Activated naive CD8-positive, alpha-beta T cell treated with anti-CD3 and anti-CD28 coated beads, Interleukin-2, amount 10 ng/mL, durations not matched to agents 7 days and 5 days (primary cell): ENCODE results near the gene S100A13. TPM values are rescaled to one million over a fixed set of nuclear protein-coding genes. Genes with fewer than 3 reads are reported as not detected.

Experiments
- ATAC-seq: fragments of 150-1000 bp; cut with Tn5 transposase; one replicate; pipeline ENCODE4 v1.10.0; 2021; ENCODE audit warnings: low read depth, moderate library complexity
- POLR2A ChIA-PET: fragments of 350-600 bp; sonication (Branson Sonifier 250); formaldehyde crosslinking; loops from one replicate; lab custom pipeline; 2021; ENCODE audit warnings: antibody characterized with exemption; lab: Charles Lee
- DNase-seq: peaks from one replicate; pipeline ENCODE4 v3.0.0; 2021
- H3K27ac Mint-ChIP-seq: one replicate; pipeline ENCODE4 v1.8.0; 2022; ENCODE audit warnings: mild to moderate bottlenecking, mixed read lengths
- H3K27me3 Mint-ChIP-seq: one replicate; pipeline ENCODE4 v1.8.0; 2022; ENCODE audit warnings: mild to moderate bottlenecking, moderate library complexity, mixed read lengths
- H3K36me3 Mint-ChIP-seq: one replicate; pipeline ENCODE4 v1.8.0; 2021; ENCODE audit warnings: mild to moderate bottlenecking, mixed read lengths
- H3K4me1 Mint-ChIP-seq: one replicate; pipeline ENCODE4 v1.8.0; 2021; ENCODE audit warnings: mixed read lengths
- H3K4me3 Mint-ChIP-seq: one replicate; pipeline ENCODE4 v1.8.0; 2022; ENCODE audit warnings: mild to moderate bottlenecking, moderate library complexity, mixed read lengths
- H3K9me3 Mint-ChIP-seq: one replicate; pipeline ENCODE4 v1.8.0; 2021; ENCODE audit warnings: mixed read lengths
- total RNA-seq, 2 experiments: library from RNA; stranded (reverse); gene quantifications; one replicate each; pipeline ENCODE4 v1.2.3, GENCODE V29; 2021

The S100A13 gene
- total RNA-seq, 2 experiments from 2014 or later = 4.8 to 5.3 TPM

DNA sequence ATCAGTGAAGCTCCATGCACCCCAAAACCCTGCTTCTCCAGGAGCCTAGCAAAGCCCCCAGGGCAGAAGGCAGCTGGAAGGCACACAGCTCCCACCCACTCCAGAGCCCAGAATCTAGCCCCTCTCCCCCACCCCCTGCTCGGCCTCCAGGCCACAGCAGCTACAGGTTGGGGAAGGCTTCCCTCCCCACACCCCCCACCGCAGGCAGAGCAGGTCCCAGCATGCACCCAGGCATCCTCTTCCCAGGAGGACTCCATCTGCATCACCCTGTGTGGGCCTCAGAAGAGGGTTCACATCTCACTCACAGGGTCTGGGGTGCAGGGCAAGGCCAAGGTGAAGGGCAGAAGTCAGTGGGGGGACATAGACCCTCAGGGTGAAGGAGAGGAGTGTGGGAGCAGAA lies 11.9 kb downstream of the S100A13 start:
- no peaks in the 10 kb centered on the region for H3K36me3 Mint-ChIP-seq
- no peak overlapping the region for H3K4me3 Mint-ChIP-seq
- POLR2A ChIA-PET = interaction anchor here (1.0 to 1.2 kb wide), 2 partner anchors 18 to 83 kb away, joined by 3 to 5 read pairs; partner anchors contain the start of gene CHTOP
- no peaks in the 10 kb centered on the region for H3K9me3 Mint-ChIP-seq
- no peaks in the 10 kb centered on the region for H3K4me1 Mint-ChIP-seq
- H3K27ac Mint-ChIP-seq = no peak overlapping the region
- ATAC-seq (no peak), DNase-seq (no peak)
- peaks cover 4% of the 10 kb centered on the region for H3K27me3 Mint-ChIP-seq

DNA sequence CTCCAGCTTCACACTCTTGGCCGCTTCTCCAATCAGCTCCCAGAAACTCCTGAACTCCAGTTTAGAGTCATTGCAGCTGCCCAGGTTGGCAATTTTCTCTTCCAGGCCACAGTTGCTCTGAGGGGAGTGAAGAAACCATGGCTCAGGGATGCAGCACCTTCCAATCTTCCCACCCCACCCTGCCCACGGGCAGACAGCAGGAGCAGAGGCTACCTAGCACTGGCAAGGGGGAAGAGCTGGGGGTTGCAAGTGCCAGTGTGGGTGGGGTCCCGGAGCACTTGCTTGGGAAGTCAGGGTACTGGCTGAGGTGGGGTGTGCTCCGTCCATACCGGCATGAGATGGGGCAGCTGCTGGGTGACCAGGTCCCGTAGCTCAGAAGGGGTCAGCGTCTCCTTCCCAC lies 12.4 kb downstream of the S100A13 start:
- POLR2A ChIA-PET = interaction anchor here (1.0 kb wide), 1 partner anchor 82 kb away, joined by 3 read pairs; no protein-coding TSS in a partner anchor
- H3K36me3 Mint-ChIP-seq = no peaks in the 10 kb centered on the region
- ATAC-seq (no peak), DNase-seq (no peak)
- no peaks in the 10 kb centered on the region for H3K9me3 Mint-ChIP-seq
- no peaks in the 10 kb centered on the region for H3K4me1 Mint-ChIP-seq
- H3K4me3 Mint-ChIP-seq = no peak overlapping the region
- peaks cover 4% of the 10 kb centered on the region for H3K27me3 Mint-ChIP-seq
- H3K27ac Mint-ChIP-seq = no peak overlapping the region

DNA sequence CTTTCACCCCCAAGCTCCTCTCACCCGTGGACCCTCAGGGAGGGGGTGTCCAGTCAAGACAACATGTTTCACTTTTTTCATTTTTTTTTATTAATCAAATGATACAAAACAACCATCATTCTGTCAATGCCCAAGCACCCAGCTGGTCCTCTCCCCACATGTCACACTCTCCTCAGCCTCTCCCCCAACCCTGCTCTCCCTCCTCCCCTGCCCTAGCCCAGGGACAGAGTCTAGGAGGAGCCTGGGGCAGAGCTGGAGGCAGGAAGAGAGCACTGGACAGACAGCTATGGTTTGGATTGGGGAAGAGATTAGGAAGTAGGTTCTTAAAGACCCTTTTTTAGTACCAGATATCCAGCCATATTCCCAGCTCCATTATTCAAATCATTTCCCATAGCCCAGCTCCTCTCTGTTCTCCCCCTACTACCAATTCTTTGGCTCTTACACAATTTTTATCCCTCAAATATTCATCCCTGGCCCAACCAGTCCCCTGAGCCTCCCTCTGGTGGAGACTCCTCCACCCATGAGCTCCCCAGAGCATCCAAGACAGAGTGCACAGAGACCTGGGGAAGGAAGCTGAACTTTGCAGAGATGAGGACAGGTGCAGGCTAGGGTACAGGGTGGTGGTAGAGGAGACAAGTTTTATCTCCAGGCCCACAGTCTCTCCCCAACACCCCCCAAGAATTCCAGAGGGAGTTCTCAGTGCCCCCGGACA lies 13.0 kb downstream of the S100A13 start:
- H3K9me3 Mint-ChIP-seq = no peaks in the 10 kb centered on the region
- H3K36me3 Mint-ChIP-seq = no peaks in the 10 kb centered on the region
- H3K27ac Mint-ChIP-seq = no peak overlapping the region
- ATAC-seq = no peak
- no peaks in the 10 kb centered on the region for H3K4me1 Mint-ChIP-seq
- peaks cover 4% of the 10 kb centered on the region for H3K27me3 Mint-ChIP-seq
- POLR2A ChIA-PET = interaction anchor here (1.0 kb wide), 1 partner anchor 82 kb away, joined by 3 read pairs; no protein-coding TSS in a partner anchor
- H3K4me3 Mint-ChIP-seq = no peak overlapping the region
- DNase-seq = no peak

DNA sequence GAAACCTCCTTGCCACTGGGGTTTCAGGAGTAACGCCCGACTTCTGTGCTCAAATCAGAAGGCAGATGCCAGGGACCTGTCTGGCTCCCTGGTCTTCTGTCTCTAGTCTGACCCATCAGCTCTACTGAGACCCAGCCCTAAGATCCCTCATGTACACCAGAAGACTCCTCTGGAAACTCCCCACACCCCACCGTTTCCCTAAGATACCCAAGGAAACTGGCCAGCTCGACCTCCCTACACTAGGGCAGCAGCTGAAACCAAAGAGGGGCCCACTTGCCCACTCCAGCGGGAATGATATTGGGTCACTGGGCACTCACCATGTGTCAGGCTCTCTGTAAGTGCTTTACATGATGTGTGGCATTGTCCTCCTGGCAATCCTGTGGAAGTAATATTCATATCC lies 13.9 kb downstream of the S100A13 start:
- Mint-ChIP-seq H3K27me3 (peaks cover 4% of the 10 kb centered on the region), H3K36me3 (no peaks in the 10 kb centered on the region), H3K9me3 (no peaks in the 10 kb centered on the region), H3K4me1 (no peaks in the 10 kb centered on the region), H3K4me3 (no peak overlapping the region), H3K27ac (no peak overlapping the region)
- POLR2A ChIA-PET = interaction anchor here (2.0 kb wide), 1 partner anchor 21 kb away, joined by 7 read pairs; the partner anchor contains the start of gene CHTOP
- ATAC-seq (no peak), DNase-seq (no peak)

DNA sequence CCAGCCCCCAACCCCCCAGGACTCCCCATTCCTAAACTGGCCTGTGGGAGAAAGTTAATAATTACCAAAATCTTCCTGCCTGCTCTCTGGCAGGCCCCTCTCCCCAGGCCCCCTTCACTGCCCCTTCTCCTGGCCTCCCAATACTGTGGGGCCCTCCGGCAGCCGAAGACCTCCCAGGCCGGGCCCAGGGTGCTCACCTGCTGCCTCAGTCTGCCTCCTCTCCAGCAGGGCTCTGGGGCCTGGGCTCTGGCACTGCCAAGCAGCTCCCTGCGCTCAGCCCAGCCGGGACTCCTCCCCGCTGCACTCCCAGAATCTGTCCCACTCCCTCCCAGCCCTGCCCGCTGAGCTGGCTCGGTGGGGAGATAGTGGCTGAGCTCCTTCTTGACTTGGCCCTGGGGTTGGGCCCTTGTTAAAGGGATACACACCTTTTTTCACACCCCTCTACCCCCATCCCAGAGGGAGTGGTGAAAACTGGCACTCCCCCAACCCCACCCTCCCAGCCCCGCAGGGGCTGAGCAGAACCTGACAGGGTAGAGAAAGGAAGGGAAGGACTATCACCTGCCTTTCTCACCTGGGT lies 14.5 kb downstream of the S100A13 start, which contains the start of gene S100A16:
Gene S100A16 (minus strand): TSS at position 383 of the 577 bp plus-strand sequence. CDS start 4,986 bp downstream, outside the sequence.
- H3K36me3 Mint-ChIP-seq = no peaks in the 10 kb centered on the region
- H3K9me3 Mint-ChIP-seq = no peaks in the 10 kb centered on the region
- H3K27ac Mint-ChIP-seq = no peak within 1 kb of the TSS
- POLR2A ChIA-PET = interaction anchor here (0.6 to 2.0 kb wide), 2 partner anchors 21 to 41 kb away, joined by 3 to 7 read pairs; partner anchors contain the start of gene CHTOP
- H3K4me1 Mint-ChIP-seq = no peaks in the 10 kb centered on the region
- peaks cover 4% of the 10 kb centered on the region for H3K27me3 Mint-ChIP-seq
- H3K4me3 Mint-ChIP-seq = no peak within 1 kb of the TSS
- ATAC-seq = no peak
- no peak for DNase-seq

DNA sequence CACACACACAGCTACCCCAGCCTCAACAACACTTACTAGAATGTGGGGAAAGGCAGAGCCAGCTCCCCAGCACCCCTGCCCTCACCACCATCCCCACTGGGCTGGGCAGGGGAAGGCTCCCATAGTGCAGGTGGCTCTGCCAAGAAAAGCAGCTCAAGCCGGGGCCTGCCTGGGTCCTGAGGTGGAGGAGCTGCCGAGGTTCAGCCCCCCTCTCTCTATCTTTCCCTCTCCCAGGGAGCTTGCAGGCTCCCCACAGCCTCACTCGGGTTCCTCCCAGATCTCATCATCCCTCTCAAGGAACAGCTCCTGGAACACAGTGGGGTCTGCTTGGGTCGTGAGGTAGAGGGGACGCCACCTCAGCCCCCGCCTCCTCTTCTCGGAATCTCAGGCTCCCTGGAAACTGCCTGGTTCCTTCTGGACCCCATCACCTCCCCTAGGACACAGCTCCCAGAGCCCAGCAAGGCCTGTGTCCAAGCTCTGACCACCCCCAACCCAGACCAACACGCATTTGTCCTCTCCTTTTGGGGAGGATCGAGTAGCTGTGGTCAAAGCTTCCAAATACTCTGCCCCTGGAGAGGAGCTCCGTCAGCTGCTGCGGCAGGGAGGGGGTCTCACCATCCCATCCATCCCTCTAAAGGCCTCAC lies 15.1 kb downstream of the S100A13 start:
- peaks cover 4% of the 10 kb centered on the region for H3K27me3 Mint-ChIP-seq
- DNase-seq = no peak
- H3K36me3 Mint-ChIP-seq = no peaks in the 10 kb centered on the region
- POLR2A ChIA-PET = interaction anchor here (0.6 to 2.0 kb wide), 2 partner anchors 22 to 40 kb away, joined by 3 to 7 read pairs; partner anchors contain the start of gene CHTOP
- no peak overlapping the region for H3K4me3 Mint-ChIP-seq
- no peaks in the 10 kb centered on the region for H3K4me1 Mint-ChIP-seq
- H3K9me3 Mint-ChIP-seq = no peaks in the 10 kb centered on the region
- no peak for ATAC-seq
- no peak overlapping the region for H3K27ac Mint-ChIP-seq

DNA sequence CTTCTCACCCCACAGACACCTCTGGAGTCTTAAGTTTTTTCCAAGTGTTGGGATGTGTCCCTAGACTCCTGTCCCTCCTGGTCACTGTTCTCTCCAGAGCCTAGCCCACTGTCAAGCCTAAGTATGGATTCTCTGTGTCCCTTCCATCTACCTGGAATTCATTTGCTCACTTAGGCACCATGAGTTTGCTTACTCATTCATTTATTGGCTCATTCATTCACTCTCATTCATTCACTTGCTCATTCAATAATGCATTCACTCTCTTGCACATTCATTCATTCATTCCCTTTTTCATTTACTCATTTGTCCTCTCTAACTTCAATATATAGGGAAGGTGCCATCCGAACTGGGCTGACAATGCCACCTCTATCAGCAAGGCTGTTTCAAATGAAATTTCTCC lies 15.9 kb downstream of the S100A13 start:
- no peak overlapping the region for H3K27ac Mint-ChIP-seq
- POLR2A ChIA-PET = interaction anchor here (2.0 kb wide), 1 partner anchor 23 kb away, joined by 7 read pairs; the partner anchor contains the start of gene CHTOP

DNA sequence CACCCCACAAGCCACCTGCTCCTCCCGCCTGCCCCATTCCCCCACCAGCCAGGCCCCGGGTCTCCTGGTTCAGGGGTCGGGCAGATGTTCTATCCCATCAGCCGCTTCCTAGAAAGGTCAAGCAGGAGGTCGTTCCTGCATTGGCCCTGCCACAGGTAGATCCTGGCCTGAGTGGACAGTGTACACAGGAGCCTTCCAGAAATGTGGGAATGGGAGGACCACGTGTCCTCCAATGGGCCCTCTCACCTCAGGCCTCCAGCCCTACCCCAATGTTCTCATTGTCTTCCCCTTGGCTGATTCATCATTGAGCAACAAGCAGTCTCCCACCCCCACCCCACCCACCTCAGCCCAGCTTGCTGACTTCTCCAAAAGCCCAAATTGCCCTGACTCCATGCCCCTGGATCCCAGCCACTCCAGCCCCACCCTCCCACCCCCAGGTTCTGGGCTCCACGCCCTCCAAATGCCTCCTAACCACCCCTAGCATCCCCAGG lies 16.4 kb downstream of the S100A13 start:
- Mint-ChIP-seq H3K27me3 (peaks cover 4% of the 10 kb centered on the region), H3K27ac (no peak overlapping the region), H3K4me1 (no peaks in the 10 kb centered on the region), H3K9me3 (no peaks in the 10 kb centered on the region), H3K4me3 (no peak overlapping the region), H3K36me3 (no peaks in the 10 kb centered on the region)
- ATAC-seq (no peak), DNase-seq (no peak)
- POLR2A ChIA-PET = no interaction called here

More for the DNA sequence above, 15.9 kb downstream of the S100A13 start:
- Mint-ChIP-seq H3K36me3 (no peaks in the 10 kb centered on the region), H3K27me3 (peaks cover 4% of the 10 kb centered on the region), H3K4me3 (no peak overlapping the region), H3K4me1 (no peaks in the 10 kb centered on the region), H3K9me3 (no peaks in the 10 kb centered on the region)
- no peak for ATAC-seq
- DNase-seq = no peak

DNA sequence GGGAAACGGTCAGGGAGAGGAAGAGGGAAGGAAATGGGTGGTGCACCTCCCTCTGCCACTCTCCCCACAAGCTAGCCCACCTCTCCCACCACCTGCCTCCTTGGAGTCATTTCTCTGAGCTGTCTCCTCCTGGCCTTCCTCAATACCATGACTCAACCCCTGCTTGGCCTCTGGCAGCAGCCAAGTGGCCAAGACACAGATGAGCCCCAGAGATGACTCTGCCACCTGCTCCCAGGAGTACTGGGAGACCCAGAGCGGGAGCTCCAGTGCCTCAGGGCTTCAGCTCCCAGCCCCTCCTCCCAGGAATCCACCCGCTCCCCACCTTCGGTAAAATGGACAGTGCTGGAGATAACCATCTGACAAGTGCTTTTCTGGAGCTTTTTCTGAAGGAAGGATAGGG lies 17.0 kb downstream of the S100A13 start:
- Mint-ChIP-seq H3K4me1 (no peaks in the 10 kb centered on the region), H3K9me3 (no peaks in the 10 kb centered on the region), H3K4me3 (no peak overlapping the region), H3K36me3 (no peaks in the 10 kb centered on the region), H3K27me3 (peaks cover 4% of the 10 kb centered on the region), H3K27ac (no peak overlapping the region)
- POLR2A ChIA-PET = no interaction called here
- no peak for DNase-seq
- ATAC-seq = no peak

DNA sequence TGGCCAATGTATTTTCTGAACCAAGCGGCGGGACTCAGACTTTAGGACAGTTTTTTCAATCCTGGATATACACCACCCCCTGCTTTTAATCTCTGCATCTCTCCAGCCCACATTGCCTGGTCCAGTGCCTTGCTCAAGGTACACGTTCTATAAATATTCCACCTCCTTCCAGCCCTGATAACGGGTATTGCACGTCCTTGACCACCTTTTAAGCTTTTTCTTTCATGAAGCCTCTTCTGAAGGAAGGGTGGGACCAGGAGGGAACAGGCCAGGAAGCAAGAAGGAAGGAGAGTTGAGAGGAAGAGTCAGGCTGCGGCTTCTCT lies 17.8 kb downstream of the S100A13 start:
- POLR2A ChIA-PET = no interaction called here
- ATAC-seq = no peak
- Mint-ChIP-seq H3K4me3 (no peak overlapping the region), H3K4me1 (no peaks in the 10 kb centered on the region), H3K9me3 (no peaks in the 10 kb centered on the region), H3K36me3 (no peaks in the 10 kb centered on the region), H3K27ac (peak overlapping the region; percentile 20), H3K27me3 (peaks cover 4% of the 10 kb centered on the region)
- DNase-seq = no peak

DNA sequence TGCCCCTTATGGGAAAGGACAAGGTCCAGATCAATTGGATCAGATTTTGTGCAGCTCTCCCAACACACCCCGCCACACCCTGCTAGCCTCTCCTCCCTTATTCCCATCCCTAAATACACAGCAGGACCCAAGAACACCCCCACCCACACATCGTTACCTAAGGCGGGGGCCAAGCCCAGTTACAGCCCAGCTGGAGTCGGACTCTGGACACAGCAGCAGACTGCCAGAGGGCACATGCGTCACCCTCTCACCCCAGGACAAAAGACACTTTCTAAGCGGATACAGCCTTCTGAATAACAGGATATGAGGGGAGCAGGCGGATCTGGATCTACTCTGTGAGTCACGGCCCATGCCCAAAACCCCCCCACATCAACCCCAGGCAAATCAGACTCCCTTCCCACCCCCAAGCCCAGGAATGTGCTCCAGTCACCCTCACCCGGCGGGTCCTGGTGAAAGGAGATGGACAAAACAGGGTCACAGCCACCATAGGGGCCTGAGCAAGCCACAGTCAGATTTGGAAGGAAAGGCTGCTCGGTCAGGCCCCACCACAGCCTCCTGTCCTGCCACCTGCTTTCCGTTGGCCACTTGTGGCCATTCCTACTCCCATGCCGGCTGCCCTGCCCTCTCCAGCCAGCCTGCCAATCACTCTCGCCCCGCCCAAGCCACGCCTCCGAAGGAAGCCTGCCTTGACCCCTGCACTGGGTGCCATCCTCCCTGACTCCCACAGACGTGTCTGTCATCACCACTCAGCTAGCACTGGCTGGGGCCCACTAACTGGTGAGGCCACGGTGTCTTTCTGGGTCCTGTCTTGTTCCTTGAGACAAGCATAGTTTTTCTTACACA lies 18.3 kb downstream of the S100A13 start:
- no peak for ATAC-seq
- Mint-ChIP-seq H3K9me3 (no peaks in the 10 kb centered on the region), H3K27me3 (peaks cover 4% of the 10 kb centered on the region), H3K4me3 (no peak overlapping the region), H3K36me3 (no peaks in the 10 kb centered on the region), H3K4me1 (no peaks in the 10 kb centered on the region), H3K27ac (no peak overlapping the region)
- no peak for DNase-seq
- POLR2A ChIA-PET = interaction anchor here (0.6 kb wide), 1 partner anchor 39 kb away, joined by 4 read pairs; no protein-coding TSS in a partner anchor

DNA sequence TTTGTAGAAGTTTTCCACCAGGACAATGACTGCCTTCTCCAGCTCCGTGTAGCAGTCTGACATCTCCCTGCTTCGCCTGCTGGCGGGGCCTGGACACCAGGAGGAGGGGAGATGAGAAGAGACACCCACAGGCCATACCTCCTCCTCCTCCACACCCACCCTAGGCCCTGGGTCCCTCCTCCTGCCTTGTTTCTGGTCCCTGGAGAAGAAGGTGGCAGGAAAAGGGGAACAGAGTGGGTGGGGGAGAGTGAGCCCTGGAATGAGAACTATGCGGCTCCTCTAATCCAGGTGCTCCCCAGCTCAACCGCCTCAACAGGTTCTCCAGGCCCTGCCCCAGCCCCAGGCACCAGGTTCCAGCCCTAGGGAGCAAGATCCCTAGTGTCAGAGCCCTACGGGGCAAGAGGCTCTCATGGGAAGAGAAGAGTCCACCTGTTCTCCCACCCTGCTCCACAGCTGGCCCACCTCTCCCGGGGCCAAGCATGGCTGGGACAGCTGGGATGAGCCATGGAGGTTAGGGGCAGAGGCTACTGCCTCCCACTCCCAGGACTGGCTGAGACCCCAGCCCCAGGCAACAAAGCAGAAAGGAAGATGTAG lies 19.1 kb downstream of the S100A13 start:
- ATAC-seq (no peak), DNase-seq (no peak)
- Mint-ChIP-seq H3K4me1 (no peaks in the 10 kb centered on the region), H3K4me3 (no peak overlapping the region), H3K27me3 (peaks cover 4% of the 10 kb centered on the region), H3K27ac (no peak overlapping the region), H3K9me3 (no peaks in the 10 kb centered on the region), H3K36me3 (no peaks in the 10 kb centered on the region)
- POLR2A ChIA-PET = interaction anchor here (0.7 kb wide), 1 partner anchor 25 kb away, joined by 3 read pairs; the partner anchor contains the start of gene CHTOP
